ENCODE data around the gene NKAIN2. TPM values are rescaled to one million over a fixed set of nuclear protein-coding genes. Genes with fewer than 3 reads are reported as not detected.

The NKAIN2 gene
- total RNA-seq, 2 donors from 2014 or later = 0.29 TPM; not detected in 1

GRCh38 chr6:124078169-124078568 is 274.5 kb downstream of the NKAIN2 start:
- Histone ChIP-seq H3K27me3 (ENCODE audit: control insufficient read depth, insufficient read depth, low read length, poor library complexity, severe bottlenecking) (no peaks in the 10 kb centered on the region), H3K9ac (ENCODE audit: extremely low read depth, low read length, poor library complexity, severe bottlenecking) (no peak overlapping the region), H3K4me1 (ENCODE audit: control insufficient read depth, insufficient read depth, low read length) (no peaks in the 10 kb centered on the region), H3K4me3 (ENCODE audit: low read length) (no peak overlapping the region), H3K9me3 (ENCODE audit: control insufficient read depth, low read length) (no peaks in the 10 kb centered on the region), H3K27ac (ENCODE audit: low read depth, low read length) (no peak overlapping the region), H3K36me3 (ENCODE audit: control insufficient read depth, insufficient read depth, low read length) (no peaks in the 10 kb centered on the region)
- H3K27ac Mint-ChIP-seq = no peak overlapping the region
- no peaks in the 10 kb centered on the region for H3K9me3 Mint-ChIP-seq
- no peak for TF ChIP-seq CTCF (conservative IDR thresholded peaks at IDR 0.05)
- peaks cover 15% of the 10 kb centered on the region for H3K4me1 Mint-ChIP-seq
- H3K36me3 Mint-ChIP-seq (ENCODE audit: low read depth) = no peaks in the 10 kb centered on the region
- DNase-seq = no peak
- H3K4me3 Mint-ChIP-seq = no peak overlapping the region
- H3K27me3 Mint-ChIP-seq (ENCODE audit: insufficient read depth) = no peaks in the 10 kb centered on the region

- 93% methylated on average over 1 of the region's 1 CpG; no CpG with 5 or more reads in 1 of the 2 experiments for WGBS, 2 experiments (ENCODE audit: insufficient coverage in 1 of 2, insufficient read length in 1 of 2)
- no peaks in the 10 kb centered on the region for H3K9me3 ChIP-seq (ENCODE audit: control insufficient read depth, low read length)
- H3K9me3 Mint-ChIP-seq = no peaks in the 10 kb centered on the region
- no peak for DNase-seq
- no peaks in the 10 kb centered on the region for H3K4me1 ChIP-seq (ENCODE audit: control insufficient read depth, insufficient read depth, low read length)
- H3K4me1 Mint-ChIP-seq = peaks cover 12% of the 10 kb centered on the region
- H3K27ac ChIP-seq (ENCODE audit: low read depth, low read length) = no peak overlapping the region
- H3K27ac Mint-ChIP-seq = no peak overlapping the region
- no peak overlapping the region for H3K4me3 ChIP-seq (ENCODE audit: low read length)
- H3K27me3 Mint-ChIP-seq (ENCODE audit: insufficient read depth) = no peaks in the 10 kb centered on the region
- no peaks in the 10 kb centered on the region for H3K36me3 Mint-ChIP-seq (ENCODE audit: low read depth)
- no peaks in the 10 kb centered on the region for H3K27me3 ChIP-seq (ENCODE audit: control insufficient read depth, insufficient read depth, low read length, poor library complexity, severe bottlenecking)
- no peak overlapping the region for H3K4me3 Mint-ChIP-seq
- H3K9ac ChIP-seq (ENCODE audit: extremely low read depth, low read length, poor library complexity, severe bottlenecking) = no peak overlapping the region
- no peak for TF ChIP-seq CTCF (conservative IDR thresholded peaks at IDR 0.05)
- no peaks in the 10 kb centered on the region for H3K36me3 ChIP-seq (ENCODE audit: control insufficient read depth, insufficient read depth, low read length)
These were observed 276.8 kb downstream of the NKAIN2 start for GRCh38 chr6:124080483-124080882.

GRCh38 chr6:124090491-124090890 is 286.8 kb downstream of the NKAIN2 start:
- no peaks in the 10 kb centered on the region for H3K36me3 Mint-ChIP-seq (ENCODE audit: low read depth)
- Histone ChIP-seq H3K27ac (ENCODE audit: low read depth, low read length) (no peak overlapping the region), H3K27me3 (ENCODE audit: control insufficient read depth, insufficient read depth, low read length, poor library complexity, severe bottlenecking) (no peaks in the 10 kb centered on the region), H3K9me3 (ENCODE audit: control insufficient read depth, low read length) (no peaks in the 10 kb centered on the region), H3K36me3 (ENCODE audit: control insufficient read depth, insufficient read depth, low read length) (no peaks in the 10 kb centered on the region), H3K4me1 (ENCODE audit: control insufficient read depth, insufficient read depth, low read length) (no peaks in the 10 kb centered on the region), H3K9ac (ENCODE audit: extremely low read depth, low read length, poor library complexity, severe bottlenecking) (no peak overlapping the region), H3K4me3 (ENCODE audit: low read length) (no peak overlapping the region)
- no peaks in the 10 kb centered on the region for H3K27me3 Mint-ChIP-seq (ENCODE audit: insufficient read depth)
- 98% methylated on average over 2 of the region's 2 CpGs; no CpG with 5 or more reads in 1 of the 2 experiments for WGBS, 2 experiments (ENCODE audit: insufficient coverage in 1 of 2, insufficient read length in 1 of 2)
- DNase-seq = no peak
- H3K9me3 Mint-ChIP-seq = no peaks in the 10 kb centered on the region
- peaks cover 5% of the 10 kb centered on the region for H3K4me1 Mint-ChIP-seq
- no peak overlapping the region for H3K27ac Mint-ChIP-seq
- no peak overlapping the region for H3K4me3 Mint-ChIP-seq
- no peak for TF ChIP-seq CTCF (conservative IDR thresholded peaks at IDR 0.05)
